ENCODE measurements around the gene LKAAEAR1. TPM values are rescaled to one million over a fixed set of nuclear protein-coding genes. Genes with fewer than 3 reads are reported as not detected.

The LKAAEAR1 gene
- total RNA-seq, 1 donor from 2014 or later = not detected

- no peaks in the 10 kb centered on the region for H3K36me3 Mint-ChIP-seq (ENCODE audit: unreplicated experiment)
- H3K4me1 Mint-ChIP-seq (ENCODE audit: low read depth, unreplicated experiment) = peaks cover 8% of the 10 kb centered on the region
- H3K4me3 Mint-ChIP-seq (ENCODE audit: unreplicated experiment) = no peak overlapping the region
- no peak for TF ChIP-seq CTCF (IDR thresholded peaks at IDR 0.05; ENCODE audit: partially characterized antibody, unreplicated experiment)
- H3K9me3 Mint-ChIP-seq (ENCODE audit: unreplicated experiment) = peaks cover 2% of the 10 kb centered on the region
- H3K27me3 Mint-ChIP-seq (ENCODE audit: unreplicated experiment) = peaks cover 5% of the 10 kb centered on the region
- no peak overlapping the region for H3K27ac Mint-ChIP-seq (ENCODE audit: unreplicated experiment)
- no peak for DNase-seq
Observed at GRCh38 chr20:64068386-64069208, 15.6 kb downstream of the LKAAEAR1 start.

- H3K27me3 Mint-ChIP-seq (ENCODE audit: unreplicated experiment) = peaks cover 5% of the 10 kb centered on the region
- no peak overlapping the region for H3K27ac Mint-ChIP-seq (ENCODE audit: unreplicated experiment)
- H3K36me3 Mint-ChIP-seq (ENCODE audit: unreplicated experiment) = no peaks in the 10 kb centered on the region
- no peak for DNase-seq
- no peak overlapping the region for H3K4me3 Mint-ChIP-seq (ENCODE audit: unreplicated experiment)
- peaks cover 8% of the 10 kb centered on the region for H3K4me1 Mint-ChIP-seq (ENCODE audit: low read depth, unreplicated experiment)
- H3K9me3 Mint-ChIP-seq (ENCODE audit: unreplicated experiment) = peaks cover 2% of the 10 kb centered on the region
- TF ChIP-seq CTCF (IDR thresholded peaks at IDR 0.05; ENCODE audit: partially characterized antibody, unreplicated experiment) = no peak
Observed at GRCh38 chr20:64067733-64068307, 16.4 kb downstream of the LKAAEAR1 start.

- H3K4me1 Mint-ChIP-seq (ENCODE audit: low read depth, unreplicated experiment) = peaks cover 8% of the 10 kb centered on the region
- no peaks in the 10 kb centered on the region for H3K36me3 Mint-ChIP-seq (ENCODE audit: unreplicated experiment)
- H3K27ac Mint-ChIP-seq (ENCODE audit: unreplicated experiment) = no peak overlapping the region
- no peak overlapping the region for H3K4me3 Mint-ChIP-seq (ENCODE audit: unreplicated experiment)
- H3K9me3 Mint-ChIP-seq (ENCODE audit: unreplicated experiment) = peaks cover 2% of the 10 kb centered on the region
- no peak for DNase-seq
- H3K27me3 Mint-ChIP-seq (ENCODE audit: unreplicated experiment) = peaks cover 5% of the 10 kb centered on the region
- TF ChIP-seq CTCF (IDR thresholded peaks at IDR 0.05; ENCODE audit: partially characterized antibody, unreplicated experiment) = no peak
Observed at GRCh38 chr20:64067005-64067632, 17.1 kb downstream of the LKAAEAR1 start.

GRCh38 chr20:64065974-64066343 is 18.2 kb downstream of the LKAAEAR1 start:
- DNase-seq = no peak

More at GRCh38 chr20:64065974-64066343, 18.2 kb downstream of the LKAAEAR1 start:
- H3K4me1 Mint-ChIP-seq (ENCODE audit: low read depth, unreplicated experiment) = peaks cover 8% of the 10 kb centered on the region
- peaks cover 5% of the 10 kb centered on the region for H3K27me3 Mint-ChIP-seq (ENCODE audit: unreplicated experiment)
- no peak overlapping the region for H3K27ac Mint-ChIP-seq (ENCODE audit: unreplicated experiment)
- no peaks in the 10 kb centered on the region for H3K36me3 Mint-ChIP-seq (ENCODE audit: unreplicated experiment)
- peaks cover 3% of the 10 kb centered on the region for H3K9me3 Mint-ChIP-seq (ENCODE audit: unreplicated experiment)
- H3K4me3 Mint-ChIP-seq (ENCODE audit: unreplicated experiment) = no peak overlapping the region
- no peak for TF ChIP-seq CTCF (IDR thresholded peaks at IDR 0.05; ENCODE audit: partially characterized antibody, unreplicated experiment)

All from glutamatergic neuron (in vitro differentiated cells).